Peyer's patch (tissue), 4 donors: Measurements from ENCODE around the gene ATP11A. TPM values are rescaled to one million over a fixed set of nuclear protein-coding genes. Genes with fewer than 3 reads are reported as not detected.

Experiments used
- DNase-seq, 3 donors: peaks; one replicate each; pipeline ENCODE4 v3.0.0-alpha.2; 2017 to 2019
- H3K27ac ChIP-seq, 4 donors: fragments of 200-600 bp; sonication (generic); one replicate each; pipeline ENCODE4 v1.5.1; 2016 to 2019
- H3K27me3 ChIP-seq, 2 donors: fragments of 200-600 bp; sonication (generic); one replicate each; pipeline ENCODE4 v1.5.1; 2019
- H3K36me3 ChIP-seq, 3 donors: fragments of 200-600 bp; sonication (generic); one replicate each; pipeline ENCODE4 v1.5.1; 2016 to 2019
- H3K4me1 ChIP-seq, 4 donors: fragments of 200-600 bp; sonication (generic); one replicate each; pipeline ENCODE4 v1.5.1; 2016 to 2019
- H3K4me3 ChIP-seq, 4 donors: fragments of 200-600 bp; sonication (generic); 1 replicate in 3 of 4; 2 replicates in 1 of 4; pipeline ENCODE4 v1.5.1; 2016 to 2019; ENCODE audit warnings: mild to moderate bottlenecking in 1 of 4
- H3K9me3 ChIP-seq, 4 donors: fragments of 200-600 bp; sonication (generic); one replicate each; pipeline ENCODE4 v1.5.1; 2016 to 2019; ENCODE audit warnings: mild to moderate bottlenecking in 1 of 4
- CTCF ChIP-seq, 6 experiments: fragments of 450-650 bp in 4 of 6; fragments of 200-600 bp in 2 of 6; sonication (generic) in 1 of 6; IDR thresholded peaks; one replicate each; pipeline ENCODE4 v1.5.1; 2017 to 2019; ENCODE audit warnings: antibody characterized with exemption in 6 of 6, mild to moderate bottlenecking in 3 of 6, moderate library complexity in 1 of 6
- POLR2A ChIP-seq, 2 donors: fragments of 450-650 bp; IDR thresholded peaks; one replicate each; pipeline ENCODE4 v1.5.1; 2017; ENCODE audit warnings: antibody characterized with exemption in 2 of 2, mild to moderate bottlenecking in 2 of 2, moderate library complexity in 2 of 2
- total RNA-seq, 4 donors: library from RNA; depleted of rRNA; stranded (reverse); fragments of >200 nt; gene quantifications; one replicate each; pipeline ENCODE4 v1.1.0, GENCODE V29; 2016

The ATP11A gene
- total RNA-seq, 4 donors from 2014 or later = 33.1 to 64.2 (median 53.7) TPM

GRCh38 chr13:112911883-112912282 is 222.0 kb downstream of the ATP11A start:
- Histone ChIP-seq H3K9me3 (no peaks in the 10 kb centered on the region), H3K4me3 (no peak overlapping the region), H3K27ac (no peak overlapping the region), H3K27me3 (no peaks in the 10 kb centered on the region), H3K4me1 (no peaks in the 10 kb centered on the region), H3K36me3 (no peaks in the 10 kb centered on the region)
- no peak for DNase-seq
- TF ChIP-seq CTCF (IDR thresholded peaks at IDR 0.05) = no peak

DNA sequence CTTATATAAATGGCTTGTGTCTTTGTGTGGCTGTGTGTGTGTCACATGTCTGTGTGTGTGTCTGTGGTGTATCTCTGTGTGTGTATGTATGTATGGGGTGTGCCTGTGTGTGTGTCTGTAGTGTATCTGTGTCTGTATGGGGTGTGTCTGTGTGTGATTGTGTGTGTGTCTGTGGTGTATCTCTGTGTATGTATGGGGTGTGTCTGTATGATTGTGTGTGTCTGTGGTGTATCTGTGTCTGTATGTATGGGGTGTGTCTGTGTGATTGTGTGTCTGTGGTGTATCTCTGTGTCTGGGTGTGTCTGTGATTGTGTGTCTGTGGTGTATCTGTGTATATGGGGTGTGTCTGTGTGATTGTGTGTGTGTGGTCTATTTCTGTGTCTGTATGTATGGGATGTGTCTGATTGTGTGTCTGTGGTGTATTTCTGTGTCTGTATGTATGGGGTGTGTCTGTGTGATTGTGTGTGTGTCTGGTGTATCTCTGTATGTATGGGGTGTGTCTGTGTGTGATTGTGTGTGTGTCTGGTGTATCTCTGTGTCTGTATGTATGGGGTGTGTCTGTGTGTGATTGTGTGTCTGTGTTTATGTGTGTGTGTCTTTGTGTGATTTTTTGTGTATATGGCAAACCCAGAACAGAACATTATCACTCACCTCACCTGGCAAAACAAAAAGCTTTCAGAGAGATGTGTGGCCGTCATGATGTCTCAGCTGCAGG is 223.0 kb downstream of the ATP11A start:
- H3K9me3 ChIP-seq = no peaks in the 10 kb centered on the region
- TF ChIP-seq POLR2A (IDR thresholded peaks at IDR 0.05) (no peak), CTCF (IDR thresholded peaks at IDR 0.05) (no peak)
- H3K27ac ChIP-seq = no peak overlapping the region
- H3K36me3 ChIP-seq = no peaks in the 10 kb centered on the region
- no peaks in the 10 kb centered on the region for H3K4me1 ChIP-seq
- no peak for DNase-seq
- H3K27me3 ChIP-seq = no peaks in the 10 kb centered on the region
- no peak overlapping the region for H3K4me3 ChIP-seq

GRCh38 chr13:112916296-112916695 is 226.5 kb downstream of the ATP11A start:
- H3K9me3 ChIP-seq = no peaks in the 10 kb centered on the region
- no peak for DNase-seq
- no peaks in the 10 kb centered on the region for H3K36me3 ChIP-seq
- H3K27ac ChIP-seq = no peak overlapping the region
- H3K27me3 ChIP-seq = no peaks in the 10 kb centered on the region
- no peak overlapping the region for H3K4me3 ChIP-seq
- no peak for TF ChIP-seq POLR2A (IDR thresholded peaks at IDR 0.05)
- TF ChIP-seq CTCF (IDR thresholded peaks at IDR 0.05) = no peak
- H3K4me1 ChIP-seq = no peaks in the 10 kb centered on the region

DNA sequence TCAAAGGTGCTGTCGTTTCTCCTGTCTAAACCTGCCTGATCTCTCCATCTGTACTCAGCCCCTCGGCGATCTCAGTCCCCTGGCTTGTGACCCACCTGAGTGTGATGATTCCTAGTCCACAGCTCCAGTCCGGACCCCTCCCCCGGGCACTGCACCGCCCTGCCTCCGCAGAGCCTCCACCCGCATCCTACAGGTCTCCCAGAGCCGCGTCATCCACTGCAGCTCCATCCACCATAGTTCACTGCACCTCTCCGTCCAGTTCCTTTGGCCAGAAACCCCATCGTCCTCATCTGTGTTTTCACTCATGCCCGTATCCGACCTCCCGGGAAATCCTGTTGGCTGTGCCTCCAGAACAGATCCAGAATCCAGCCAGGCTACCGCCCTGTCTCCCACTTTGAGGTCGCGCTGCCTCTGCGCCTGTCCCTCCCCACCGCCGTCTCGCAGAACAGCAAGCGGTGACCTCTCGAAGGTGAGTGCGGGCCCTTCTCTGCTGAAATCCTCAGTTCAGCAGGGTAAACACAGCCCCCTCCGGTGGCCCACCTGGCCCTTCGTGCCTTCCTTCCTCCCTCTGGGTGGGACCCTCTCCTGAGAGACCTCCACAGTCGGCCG is 227.3 kb downstream of the ATP11A start:
- no peak for TF ChIP-seq CTCF (IDR thresholded peaks at IDR 0.05)
- TF ChIP-seq POLR2A (IDR thresholded peaks at IDR 0.05) = no peak
- DNase-seq = peak in 1 of 3 donors; percentile 40
- Histone ChIP-seq H3K9me3 (no peaks in the 10 kb centered on the region), H3K4me1 (no peaks in the 10 kb centered on the region), H3K27ac (no peak overlapping the region), H3K36me3 (no peaks in the 10 kb centered on the region), H3K27me3 (no peaks in the 10 kb centered on the region), H3K4me3 (no peak overlapping the region)

- Histone ChIP-seq H3K4me3 (no peak overlapping the region), H3K4me1 (no peaks in the 10 kb centered on the region), H3K27me3 (no peaks in the 10 kb centered on the region), H3K36me3 (no peaks in the 10 kb centered on the region), H3K9me3 (no peaks in the 10 kb centered on the region), H3K27ac (no peak overlapping the region)
- TF ChIP-seq CTCF (IDR thresholded peaks at IDR 0.05) = no peak
- TF ChIP-seq POLR2A (IDR thresholded peaks at IDR 0.05) = no peak
- DNase-seq = no peak
Measured at GRCh38 chr13:112917737-112918136, 227.9 kb downstream of the ATP11A start.
